Skeletal muscle tissue (tissue), 4 donors: ENCODE results near the gene PDE1A. TPM values are rescaled to one million over a fixed set of nuclear protein-coding genes. Genes with fewer than 3 reads are reported as not detected.

Source experiments
- H3K27ac ChIP-seq: one replicate; pipeline ENCODE4 v1.7.0; 2013; ENCODE audit warnings: mild to moderate bottlenecking, low read depth, low read length, inconsistent platforms
- H3K27me3 ChIP-seq, 3 donors: one replicate each; pipeline ENCODE4 v1.7.0; 2013; ENCODE audit warnings: low read length in 3 of 3; ENCODE audit not compliant: control insufficient read depth in 3 of 3, insufficient read depth in 3 of 3
- H3K36me3 ChIP-seq, 3 donors: one replicate each; pipeline ENCODE4 v1.7.0; 2013; ENCODE audit warnings: low read length in 3 of 3; ENCODE audit not compliant: control insufficient read depth in 3 of 3, insufficient read depth in 3 of 3
- H3K4me1 ChIP-seq, 3 donors: one replicate each; pipeline ENCODE4 v1.7.0; 2013; ENCODE audit warnings: low read length in 3 of 3, mild to moderate bottlenecking in 3 of 3; ENCODE audit not compliant: control insufficient read depth in 3 of 3, insufficient read depth in 3 of 3
- H3K4me3 ChIP-seq, 3 donors: one replicate each; pipeline ENCODE4 v1.7.0; 2013; ENCODE audit warnings: low read length in 3 of 3
- H3K9ac ChIP-seq, 3 donors: one replicate each; pipeline ENCODE4 v1.7.0; 2013; ENCODE audit warnings: low read length in 3 of 3, mild to moderate bottlenecking in 3 of 3, moderate library complexity in 2 of 3, low read depth in 1 of 3
- H3K9me3 ChIP-seq, 3 donors: one replicate each; pipeline ENCODE4 v1.7.0; 2013; ENCODE audit warnings: low read length in 3 of 3; ENCODE audit not compliant: control insufficient read depth in 3 of 3
- total RNA-seq: library from RNA; depleted of rRNA; stranded (reverse); fragments of >200 nt; gene quantifications from one replicate; pipeline ENCODE4 v1.2.3, GENCODE V29; 2014
- donor health status: Osteomylitis.

PDE1A gene
- total RNA-seq, 1 donor from 2014 or later, result 9.9 TPM

DNA sequence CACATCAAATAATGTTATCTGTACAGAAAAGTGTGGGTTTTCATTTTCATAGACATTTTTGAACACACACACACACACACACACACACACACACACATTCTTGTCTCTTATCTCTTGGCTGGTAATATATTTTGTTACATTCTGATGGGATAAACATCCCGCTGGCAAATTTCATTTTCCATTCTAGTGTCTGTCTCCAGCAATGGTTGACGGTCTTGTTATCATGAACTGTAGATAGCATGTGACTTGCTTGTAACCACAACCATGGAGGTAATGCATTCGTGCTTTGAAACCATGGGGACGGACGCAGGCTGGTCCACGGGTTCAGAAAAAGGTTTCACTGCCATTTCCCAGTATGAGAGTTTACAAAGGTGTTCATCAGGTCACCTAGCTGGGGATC, 284.8 kb downstream of the PDE1A start:
- H3K4me3 ChIP-seq, result no peak overlapping the region
- no peaks in the 10 kb centered on the region for H3K4me1 ChIP-seq
- no peaks in the 10 kb centered on the region for H3K9me3 ChIP-seq
- H3K36me3 ChIP-seq, result no peaks in the 10 kb centered on the region
- no peaks in the 10 kb centered on the region for H3K27me3 ChIP-seq
- no peak overlapping the region for H3K27ac ChIP-seq
- no peak overlapping the region for H3K9ac ChIP-seq

GRCh38 chr2:182134201-182134600, 292.6 kb downstream of the PDE1A start:
- Histone ChIP-seq H3K36me3 (no peaks in the 10 kb centered on the region), H3K27me3 (no peaks in the 10 kb centered on the region), H3K9me3 (no peaks in the 10 kb centered on the region), H3K4me1 (no peaks in the 10 kb centered on the region), H3K27ac (no peak overlapping the region), H3K9ac (no peak overlapping the region), H3K4me3 (no peak overlapping the region)

DNA sequence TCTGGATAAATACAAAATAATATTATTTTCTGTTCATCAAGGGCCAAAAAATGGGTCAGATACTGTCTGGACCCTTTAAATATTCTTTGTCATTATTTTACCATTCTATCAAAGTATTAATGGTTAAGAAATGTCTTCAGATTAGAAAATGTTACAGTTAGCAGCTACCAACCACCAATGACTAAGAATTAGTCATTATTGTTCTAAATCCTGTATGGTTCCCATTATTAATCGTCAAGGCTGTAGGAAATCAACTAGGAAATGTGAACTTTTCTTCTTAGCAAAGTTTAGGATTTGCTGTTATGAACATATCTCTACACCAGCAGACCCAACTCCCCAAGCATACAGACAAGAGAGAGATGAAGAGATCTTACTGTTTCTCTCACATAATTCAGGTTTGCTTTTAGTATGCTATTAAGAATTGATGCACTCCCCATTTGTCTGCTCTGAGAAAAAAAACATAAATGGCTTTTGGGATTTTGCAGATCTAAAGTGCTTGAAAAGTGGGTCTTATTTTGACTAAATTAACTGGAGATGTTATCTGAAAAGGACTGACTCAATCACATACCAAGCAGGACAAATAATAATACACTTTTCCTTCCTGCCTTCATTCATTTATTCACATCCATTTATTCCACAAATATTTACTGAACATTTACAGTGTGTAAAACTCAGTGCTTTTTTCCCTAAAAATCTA, 293.5 kb downstream of the PDE1A start:
- no peaks in the 10 kb centered on the region for H3K27me3 ChIP-seq
- H3K36me3 ChIP-seq, result no peaks in the 10 kb centered on the region
- H3K9ac ChIP-seq, result no peak overlapping the region

DNA sequence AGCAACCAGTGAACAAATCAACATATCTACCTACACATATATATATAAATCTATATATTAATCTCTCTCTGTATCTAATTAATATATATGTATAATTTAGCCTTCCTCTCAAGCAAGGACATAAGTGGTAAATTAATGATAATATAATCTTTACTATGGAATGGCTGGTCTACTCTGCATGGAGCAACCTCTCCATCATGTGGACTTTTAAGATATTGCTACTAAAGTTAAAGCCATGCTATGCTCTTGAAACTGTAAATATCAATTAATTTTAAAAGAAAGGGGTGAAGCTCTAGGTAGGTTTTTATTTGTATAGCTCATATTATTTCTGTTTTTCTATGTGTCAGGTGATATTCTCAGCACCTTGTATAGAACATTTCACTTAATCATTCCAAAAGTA, 294.2 kb downstream of the PDE1A start:
- Histone ChIP-seq H3K36me3 (no peaks in the 10 kb centered on the region), H3K27me3 (no peaks in the 10 kb centered on the region), H3K9me3 (no peaks in the 10 kb centered on the region), H3K27ac (no peak overlapping the region), H3K9ac (no peak overlapping the region), H3K4me1 (no peaks in the 10 kb centered on the region), H3K4me3 (no peak overlapping the region)

More for the DNA sequence above, 293.5 kb downstream of the PDE1A start:
- Histone ChIP-seq H3K9me3 (no peaks in the 10 kb centered on the region), H3K4me3 (no peak overlapping the region), H3K27ac (no peak overlapping the region), H3K4me1 (no peaks in the 10 kb centered on the region)

DNA sequence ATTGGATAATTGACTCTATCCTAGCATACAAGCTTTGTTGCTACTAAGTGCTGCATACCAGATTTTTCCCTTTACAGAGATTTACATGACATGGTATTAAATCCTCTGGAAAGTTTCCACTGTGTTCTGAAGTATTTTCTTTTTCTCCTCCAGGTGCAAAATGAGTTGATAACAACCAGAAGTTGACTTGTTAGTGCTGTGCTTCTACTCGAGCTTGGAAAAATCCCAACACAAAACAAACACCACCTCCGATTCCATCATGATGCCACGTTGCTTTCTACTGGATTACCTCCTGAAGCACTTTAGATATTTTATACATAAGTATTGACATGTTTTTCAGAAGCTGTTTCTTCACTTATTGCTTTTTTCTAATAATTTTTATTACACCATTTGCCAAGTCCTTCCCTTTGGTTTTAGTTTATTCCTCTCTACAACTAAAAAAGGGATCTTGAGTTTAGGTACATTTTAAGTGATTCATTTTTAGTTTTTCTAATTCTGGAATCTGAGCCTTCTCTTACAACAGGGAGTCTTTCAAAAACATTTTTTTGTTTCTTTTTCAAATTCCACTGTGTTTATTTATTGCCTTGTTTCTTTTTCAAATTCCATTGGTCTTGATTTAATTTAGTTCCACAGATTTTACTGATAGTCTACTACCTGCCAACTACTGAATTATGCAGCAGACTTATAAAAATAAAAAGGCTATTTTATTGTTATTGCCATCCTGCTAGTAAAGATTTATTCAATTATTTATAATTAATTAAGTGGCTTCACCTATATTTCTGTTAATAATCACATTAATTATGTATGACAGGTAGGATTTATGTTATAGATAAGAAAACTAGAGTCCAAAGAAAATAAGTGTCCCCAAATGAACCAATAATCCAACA, 297.8 kb downstream of the PDE1A start:
- H3K4me3 ChIP-seq, result no peak overlapping the region
- no peaks in the 10 kb centered on the region for H3K4me1 ChIP-seq
- H3K27me3 ChIP-seq, result no peaks in the 10 kb centered on the region
- no peak overlapping the region for H3K9ac ChIP-seq
- no peak overlapping the region for H3K27ac ChIP-seq
- H3K9me3 ChIP-seq, result no peaks in the 10 kb centered on the region
- H3K36me3 ChIP-seq, result no peaks in the 10 kb centered on the region

- Histone ChIP-seq H3K4me3 (no peak overlapping the region), H3K9me3 (no peaks in the 10 kb centered on the region), H3K9ac (no peak overlapping the region), H3K4me1 (no peaks in the 10 kb centered on the region), H3K27ac (no peak overlapping the region), H3K36me3 (no peaks in the 10 kb centered on the region), H3K27me3 (no peaks in the 10 kb centered on the region)
These were observed 309.6 kb downstream of the PDE1A start for GRCh38 chr2:182117196-182117595.

DNA sequence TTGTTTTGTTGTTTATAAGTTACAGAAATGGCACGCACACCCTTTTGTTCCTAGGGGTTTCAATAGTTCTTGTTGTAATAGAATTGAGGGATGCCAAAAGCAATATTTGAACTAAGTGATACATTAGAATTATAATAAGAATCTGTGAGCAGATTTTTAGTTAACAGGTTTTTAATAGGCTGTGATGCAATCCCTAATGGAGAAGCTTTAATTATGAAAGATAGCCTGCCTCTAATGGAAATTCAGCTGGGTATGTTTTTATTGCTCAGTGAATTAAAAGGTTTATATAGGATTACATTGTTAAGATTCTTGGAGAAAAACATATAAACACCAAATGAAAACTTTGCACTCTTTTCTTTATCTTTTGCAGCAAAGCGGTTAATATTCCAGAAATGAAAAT, 310.1 kb downstream of the PDE1A start:
- Histone ChIP-seq H3K36me3 (no peaks in the 10 kb centered on the region), H3K4me1 (no peaks in the 10 kb centered on the region), H3K9me3 (no peaks in the 10 kb centered on the region), H3K27me3 (no peaks in the 10 kb centered on the region), H3K27ac (no peak overlapping the region), H3K9ac (no peak overlapping the region), H3K4me3 (no peak overlapping the region)

DNA sequence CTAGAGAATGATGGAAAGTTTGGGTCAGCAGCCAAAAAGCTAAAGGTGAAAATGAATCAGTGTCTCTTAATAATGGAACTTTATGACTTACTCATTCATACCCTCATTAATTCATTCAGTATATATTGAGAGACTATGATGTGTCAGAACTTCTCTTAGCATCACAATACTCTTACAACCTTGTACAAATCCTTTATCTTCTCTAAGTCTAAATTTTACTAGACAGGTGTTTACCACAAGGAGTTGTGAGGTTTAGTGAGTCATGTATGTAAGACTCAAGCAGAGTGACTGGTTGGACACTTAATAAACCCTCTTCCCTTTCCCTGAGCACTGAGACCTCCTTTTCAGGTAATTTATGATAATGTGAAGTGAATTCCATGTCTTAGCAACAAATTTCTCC, 311.6 kb downstream of the PDE1A start:
- no peaks in the 10 kb centered on the region for H3K36me3 ChIP-seq
- H3K4me3 ChIP-seq, result no peak overlapping the region
- H3K27ac ChIP-seq, result no peak overlapping the region
- H3K27me3 ChIP-seq, result no peaks in the 10 kb centered on the region
- H3K4me1 ChIP-seq, result no peaks in the 10 kb centered on the region
- H3K9ac ChIP-seq, result no peak overlapping the region
- no peaks in the 10 kb centered on the region for H3K9me3 ChIP-seq

DNA sequence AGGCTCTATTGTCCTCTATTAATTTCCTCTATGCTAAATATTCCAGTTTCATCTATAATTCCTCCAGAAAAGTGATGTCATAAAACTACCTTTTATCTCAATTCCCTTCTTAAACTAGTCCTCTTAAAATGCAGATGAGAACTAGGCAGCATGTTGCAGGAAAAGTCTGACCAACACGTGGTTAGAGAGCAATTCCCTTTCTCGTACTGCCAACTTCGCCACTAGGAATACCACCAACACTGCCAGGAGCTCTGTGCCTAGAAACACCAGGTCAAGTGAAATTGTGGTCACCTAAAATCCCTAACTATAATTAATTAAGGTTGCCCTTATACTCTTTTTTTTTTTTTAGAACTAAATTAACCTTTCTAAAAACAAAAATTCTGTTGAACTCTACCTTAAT, 313.5 kb downstream of the PDE1A start:
- H3K27ac ChIP-seq, result no peak overlapping the region
- H3K9ac ChIP-seq, result no peak overlapping the region
- H3K9me3 ChIP-seq, result no peaks in the 10 kb centered on the region
- H3K4me1 ChIP-seq, result no peaks in the 10 kb centered on the region
- H3K27me3 ChIP-seq, result no peaks in the 10 kb centered on the region
- no peak overlapping the region for H3K4me3 ChIP-seq
- no peaks in the 10 kb centered on the region for H3K36me3 ChIP-seq

GRCh38 chr2:182110347-182110746, 316.5 kb downstream of the PDE1A start:
- Histone ChIP-seq H3K9me3 (no peaks in the 10 kb centered on the region), H3K27me3 (no peaks in the 10 kb centered on the region), H3K4me1 (no peaks in the 10 kb centered on the region), H3K36me3 (no peaks in the 10 kb centered on the region), H3K27ac (no peak overlapping the region), H3K4me3 (no peak overlapping the region), H3K9ac (no peak overlapping the region)
